GM15510 (cell line): ENCODE results near the gene GCDH.

Experiments
- POLR2A ChIP-seq: IDR thresholded peaks from 3 replicates; pipeline ENCODE4 v1.6.1; 2011; ENCODE audit warnings: borderline replicate concordance; ENCODE audit not compliant: insufficient read length; ENCODE audit errors: extremely low read depth

The GCDH gene

DNA sequence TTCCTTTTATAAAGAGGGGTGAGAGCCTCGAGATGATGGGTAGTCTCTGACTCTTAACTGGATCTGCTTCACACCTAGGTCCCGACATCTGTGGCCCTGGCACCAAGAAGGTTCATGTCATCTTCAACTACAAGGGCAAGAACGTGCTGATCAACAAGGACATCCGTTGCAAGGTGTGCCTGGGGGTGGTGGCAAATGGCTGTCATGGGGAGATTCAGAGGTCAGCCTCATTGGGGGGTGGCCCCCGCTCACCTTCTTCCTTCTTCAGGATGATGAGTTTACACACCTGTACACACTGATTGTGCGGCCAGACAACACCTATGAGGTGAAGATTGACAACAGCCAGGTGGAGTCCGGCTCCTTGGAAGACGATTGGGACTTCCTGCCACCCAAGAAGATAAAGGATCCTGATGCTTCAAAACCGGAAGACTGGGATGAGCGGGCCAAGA, 49.0 kb downstream of the GCDH start:
- no peak for TF ChIP-seq POLR2A

DNA sequence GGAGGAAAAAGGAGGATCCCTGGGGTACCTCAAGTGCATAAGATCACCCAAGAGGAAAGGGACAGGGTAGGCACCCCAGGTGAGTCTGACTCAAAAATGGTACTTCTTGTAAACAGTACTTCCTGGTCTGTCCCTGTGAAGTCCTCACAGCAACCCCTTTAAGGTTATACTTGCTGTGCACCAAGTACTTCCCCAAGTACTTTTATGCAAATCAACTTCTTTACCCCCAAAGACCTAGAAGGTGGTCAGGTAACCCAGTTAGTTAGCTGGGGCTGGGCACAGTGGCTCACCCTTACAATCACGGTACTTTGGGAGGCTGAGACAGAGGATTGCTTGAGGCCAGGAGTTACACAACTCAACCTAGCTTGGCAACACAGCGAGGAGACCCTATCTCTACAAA, 49.9 kb downstream of the GCDH start:
- TF ChIP-seq POLR2A, result no peak

DNA sequence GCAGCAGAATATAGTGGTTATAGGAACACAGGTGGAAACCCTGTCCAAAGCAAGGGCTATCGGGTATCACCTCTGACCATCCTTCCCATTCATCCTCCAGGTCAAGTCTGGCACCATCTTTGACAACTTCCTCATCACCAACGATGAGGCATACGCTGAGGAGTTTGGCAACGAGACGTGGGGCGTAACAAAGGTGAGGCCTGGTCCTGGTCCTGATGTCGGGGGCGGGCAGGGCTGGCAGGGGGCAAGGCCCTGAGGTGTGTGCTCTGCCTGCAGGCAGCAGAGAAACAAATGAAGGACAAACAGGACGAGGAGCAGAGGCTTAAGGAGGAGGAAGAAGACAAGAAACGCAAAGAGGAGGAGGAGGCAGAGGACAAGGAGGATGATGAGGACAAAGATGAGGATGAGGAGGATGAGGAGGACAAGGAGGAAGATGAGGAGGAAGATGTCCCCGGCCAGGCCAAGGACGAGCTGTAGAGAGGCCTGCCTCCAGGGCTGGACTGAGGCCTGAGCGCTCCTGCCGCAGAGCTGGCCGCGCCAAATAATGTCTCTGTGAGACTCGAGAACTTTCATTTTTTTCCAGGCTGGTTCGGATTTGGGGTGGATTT, 52.6 kb downstream of the GCDH start:
- TF ChIP-seq POLR2A, result no peak

DNA sequence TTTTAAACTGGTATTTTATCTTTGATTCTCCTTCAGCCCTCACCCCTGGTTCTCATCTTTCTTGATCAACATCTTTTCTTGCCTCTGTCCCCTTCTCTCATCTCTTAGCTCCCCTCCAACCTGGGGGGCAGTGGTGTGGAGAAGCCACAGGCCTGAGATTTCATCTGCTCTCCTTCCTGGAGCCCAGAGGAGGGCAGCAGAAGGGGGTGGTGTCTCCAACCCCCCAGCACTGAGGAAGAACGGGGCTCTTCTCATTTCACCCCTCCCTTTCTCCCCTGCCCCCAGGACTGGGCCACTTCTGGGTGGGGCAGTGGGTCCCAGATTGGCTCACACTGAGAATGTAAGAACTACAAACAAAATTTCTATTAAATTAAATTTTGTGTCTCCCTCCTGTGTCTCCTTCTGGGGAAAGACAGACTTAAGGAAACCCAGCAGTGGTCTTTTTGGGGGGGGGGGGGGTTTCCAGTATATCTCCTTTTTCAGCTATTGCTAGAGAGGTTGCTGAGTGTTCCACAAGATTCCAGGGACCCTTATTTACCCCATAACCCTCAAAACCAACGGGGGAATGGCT, 53.2 kb downstream of the GCDH start:
- no peak for TF ChIP-seq POLR2A

DNA sequence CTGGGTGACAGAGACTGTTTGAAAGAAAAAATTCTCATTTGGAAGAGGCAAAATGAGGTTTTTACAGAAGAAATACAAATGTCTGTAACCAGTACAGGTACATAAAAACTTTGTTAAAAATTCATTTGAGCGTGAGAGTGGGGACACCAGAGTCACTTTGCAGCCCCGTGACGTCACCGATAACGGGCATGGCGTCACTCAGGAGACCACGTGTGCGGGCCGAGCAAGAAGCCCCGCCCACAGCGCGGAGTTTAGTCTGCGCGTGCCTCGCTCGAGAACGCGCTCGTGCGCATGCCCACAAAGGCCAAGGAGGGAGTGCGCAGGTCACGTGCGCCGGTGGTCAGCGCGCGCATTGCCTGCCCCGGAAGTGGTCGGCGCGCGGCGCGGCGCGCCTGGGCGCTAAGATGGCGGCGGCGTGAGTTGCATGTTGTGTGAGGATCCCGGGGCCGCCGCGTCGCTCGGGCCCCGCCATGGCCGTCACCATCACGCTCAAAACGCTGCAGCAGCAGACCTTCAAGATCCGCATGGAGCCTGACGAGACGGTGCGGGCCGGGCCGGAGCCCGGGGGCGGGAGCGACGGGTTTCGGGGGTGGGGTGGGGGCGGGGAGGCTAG, 54.6 kb downstream of the GCDH start, which contains the start of gene RAD23A:
TSS of gene RAD23A (plus strand) at position 384 of the 613 bp plus-strand sequence. CDS start at position 471, 87 bp downstream.
- peak; percentile 96 for TF ChIP-seq POLR2A

DNA sequence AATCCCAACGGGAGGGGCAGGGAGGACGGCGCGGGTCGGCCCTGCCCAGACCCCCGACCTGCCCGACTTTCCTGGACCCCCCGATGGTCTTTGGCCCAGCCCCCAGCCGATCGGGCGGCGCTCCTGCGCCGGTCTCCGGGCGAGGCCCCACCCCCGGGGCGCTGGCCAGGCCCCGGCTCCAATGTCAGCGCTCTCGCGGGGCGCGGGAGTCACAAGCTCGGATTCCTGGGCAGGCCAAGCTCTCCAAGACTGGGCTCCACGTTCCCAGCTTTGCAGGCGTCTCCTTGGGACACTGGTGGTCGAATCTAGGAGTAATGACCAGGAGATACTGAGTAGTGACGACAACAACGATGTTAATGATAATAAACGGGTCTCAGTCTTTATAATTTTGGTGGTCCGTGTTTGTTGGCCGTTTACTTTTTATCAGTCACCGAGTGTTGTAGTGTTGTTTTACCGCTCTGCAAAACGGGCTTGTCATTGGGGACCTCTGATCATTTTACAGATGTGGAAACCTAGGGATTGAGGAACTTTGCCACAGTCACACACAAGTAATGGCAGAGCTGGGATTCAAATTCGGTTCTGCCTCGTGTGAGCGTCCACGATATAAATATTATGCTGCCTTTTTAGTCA, 55.2 kb downstream of the GCDH start:
- TF ChIP-seq POLR2A, result no peak

DNA sequence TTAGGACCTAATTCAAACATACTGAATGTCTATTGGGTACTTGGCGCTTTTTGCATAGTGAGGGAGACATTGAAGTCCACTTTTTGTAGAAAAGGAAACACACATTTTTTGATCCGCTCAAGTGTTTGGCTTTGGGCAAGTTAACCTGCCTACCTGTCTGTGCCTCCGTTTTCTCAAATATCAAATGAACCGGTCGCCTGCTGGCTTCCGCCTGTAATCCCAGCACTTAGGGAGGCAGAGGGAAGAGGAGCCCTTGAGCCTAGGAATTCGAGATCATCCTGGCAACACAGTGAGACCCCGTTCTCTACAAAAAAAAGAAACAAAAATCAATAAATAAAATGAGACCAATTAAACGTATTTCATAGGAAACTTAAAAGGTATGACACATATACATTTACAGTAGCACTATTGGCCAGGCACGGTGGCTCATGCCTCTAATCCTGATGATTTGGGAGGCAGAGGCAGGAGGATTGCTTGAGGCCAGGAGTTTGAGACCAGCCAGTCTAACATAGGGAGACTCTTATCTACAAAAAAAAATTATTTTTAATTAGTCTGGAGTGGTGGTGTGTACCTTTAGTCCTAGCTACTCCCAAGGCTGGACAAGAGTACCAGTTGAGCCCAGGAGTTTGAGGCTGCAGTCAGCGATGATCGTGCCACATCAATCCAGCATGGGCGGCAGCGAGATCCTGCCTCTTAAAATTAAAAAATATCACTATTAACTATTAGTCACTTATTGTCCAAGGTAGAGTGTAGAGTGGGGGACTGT, 56.0 kb downstream of the GCDH start:
- TF ChIP-seq POLR2A, result no peak

DNA sequence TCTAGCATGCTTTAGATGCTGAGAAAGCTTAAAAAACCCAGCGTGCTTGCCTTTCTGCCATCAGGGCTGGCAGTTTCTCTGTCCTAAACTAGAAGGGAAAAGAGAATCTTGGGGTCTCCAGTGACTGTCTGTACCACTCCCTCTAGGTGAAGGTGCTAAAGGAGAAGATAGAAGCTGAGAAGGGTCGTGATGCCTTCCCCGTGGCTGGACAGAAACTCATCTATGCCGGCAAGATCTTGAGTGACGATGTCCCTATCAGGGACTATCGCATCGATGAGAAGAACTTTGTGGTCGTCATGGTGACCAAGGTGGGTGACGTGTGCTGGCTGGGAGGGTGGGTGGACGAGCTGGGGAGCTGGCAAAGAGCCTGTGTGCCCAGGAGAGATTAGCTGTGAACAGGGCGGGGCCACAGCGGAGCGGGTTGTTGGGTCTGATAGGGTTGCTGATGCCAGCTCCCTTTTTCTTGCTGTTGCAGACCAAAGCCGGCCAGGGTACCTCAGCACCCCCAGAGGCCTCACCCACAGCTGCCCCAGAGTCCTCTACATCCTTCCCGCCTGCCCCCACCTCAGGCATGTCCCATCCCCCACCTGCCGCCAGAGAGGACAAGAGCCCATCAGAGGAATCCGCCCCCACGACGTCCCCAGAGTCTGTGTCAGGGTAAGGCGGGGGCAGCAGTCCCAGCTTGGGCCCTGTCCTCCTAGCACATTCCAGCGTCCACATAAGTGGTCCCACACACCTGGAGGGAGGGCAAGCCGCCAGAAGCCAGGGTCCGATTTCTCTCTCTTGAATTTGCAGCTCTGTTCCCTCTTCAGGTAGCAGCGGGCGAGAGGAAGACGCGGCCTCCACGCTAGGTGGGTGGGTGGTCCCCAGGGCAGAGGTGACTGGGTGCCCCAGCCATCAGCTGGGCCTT, 57.0 kb downstream of the GCDH start:
- peak; percentile 11 for TF ChIP-seq POLR2A

DNA sequence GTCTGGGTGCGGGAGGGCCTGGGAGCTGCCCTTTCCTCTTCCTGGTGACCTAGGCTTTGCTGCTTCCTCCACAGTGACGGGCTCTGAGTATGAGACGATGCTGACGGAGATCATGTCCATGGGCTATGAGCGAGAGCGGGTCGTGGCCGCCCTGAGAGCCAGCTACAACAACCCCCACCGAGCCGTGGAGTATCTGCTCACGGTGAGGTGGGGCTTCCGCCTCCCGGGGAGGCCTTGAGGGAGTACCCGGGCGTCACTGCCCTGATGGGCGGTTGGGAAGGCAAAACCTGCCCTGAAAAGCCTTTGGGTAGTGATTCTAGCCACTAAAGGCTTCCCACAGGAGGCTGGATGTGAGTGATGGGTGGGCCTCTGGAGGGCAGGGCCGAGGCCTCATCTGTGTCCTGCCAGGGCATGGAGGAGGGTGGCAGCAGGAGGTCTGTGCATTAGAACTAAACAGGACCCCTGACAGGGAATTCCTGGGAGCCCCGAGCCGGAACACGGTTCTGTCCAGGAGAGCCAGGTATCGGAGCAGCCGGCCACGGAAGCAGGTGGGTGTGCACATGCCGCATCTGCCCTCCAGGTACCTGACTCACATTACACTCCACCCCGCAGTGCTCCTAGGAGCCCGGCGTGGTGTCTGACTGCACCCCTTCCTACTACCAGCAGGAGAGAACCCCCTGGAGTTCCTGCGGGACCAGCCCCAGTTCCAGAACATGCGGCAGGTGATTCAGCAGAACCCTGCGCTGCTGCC, 57.8 kb downstream of the GCDH start:
- TF ChIP-seq POLR2A, result no peak
